H9 (cell line): ENCODE measurements around the gene ARID1B. TPM values are rescaled to one million over a fixed set of nuclear protein-coding genes. Genes with fewer than 3 reads are reported as not detected.

Experiments
- DNase-seq: peaks from one replicate; pipeline ENCODE4 v3.0.0-alpha.2; 2017
- H2AFZ ChIP-seq: one replicate; pipeline ENCODE4 v1.6.1; 2013; ENCODE audit warnings: mild to moderate bottlenecking, low read length, control low read depth, moderate library complexity
- H2AK5ac ChIP-seq: 2 replicates; pipeline ENCODE4 v1.6.1; 2013; ENCODE audit warnings: low read length, control low read depth, mixed read lengths; ENCODE audit not compliant: insufficient read length
- H2BK120ac ChIP-seq: one replicate; pipeline ENCODE4 v1.6.1; 2013; ENCODE audit warnings: low read depth, mild to moderate bottlenecking, low read length, control low read depth, inconsistent platforms; ENCODE audit not compliant: poor library complexity, severe bottlenecking
- H2BK12ac ChIP-seq: 2 replicates; pipeline ENCODE4 v1.6.1; 2013; ENCODE audit warnings: low read length, control low read depth, mixed read lengths, low read depth; ENCODE audit not compliant: insufficient read length
- H2BK15ac ChIP-seq: 2 replicates; pipeline ENCODE4 v1.6.1; 2013; ENCODE audit warnings: low read depth, low read length, control low read depth
- H2BK20ac ChIP-seq: one replicate; pipeline ENCODE4 v1.6.1; 2013; ENCODE audit warnings: low read depth, mild to moderate bottlenecking, low read length, control low read depth, inconsistent platforms; ENCODE audit not compliant: poor library complexity, severe bottlenecking
- H2BK5ac ChIP-seq: 2 replicates; pipeline ENCODE4 v1.6.1; 2013; ENCODE audit warnings: low read length, control low read depth, mixed read lengths; ENCODE audit not compliant: insufficient read length
- H3K14ac ChIP-seq: 2 replicates; pipeline ENCODE4 v1.6.1; 2013; ENCODE audit warnings: low read length, control low read depth; ENCODE audit not compliant: insufficient read depth
- H3K18ac ChIP-seq: 2 replicates; pipeline ENCODE4 v1.6.1; 2013; ENCODE audit warnings: low read depth, mild to moderate bottlenecking, mixed read lengths, low read length, control low read depth; ENCODE audit not compliant: insufficient read length
- H3K23ac ChIP-seq: 2 replicates; pipeline ENCODE4 v1.6.1; 2013; ENCODE audit warnings: low read length, control low read depth, mixed read lengths, low read depth; ENCODE audit not compliant: insufficient read length
- H3K23me2 ChIP-seq: 2 replicates; pipeline ENCODE4 v1.6.1; 2013; ENCODE audit warnings: low read depth, mild to moderate bottlenecking, mixed read lengths, low read length, control low read depth; ENCODE audit not compliant: insufficient read length, poor library complexity, severe bottlenecking
- H3K27ac ChIP-seq: 2 replicates; pipeline ENCODE4 v1.5.1; 2013; ENCODE audit warnings: low read length, control low read depth, mixed read lengths, low read depth; ENCODE audit not compliant: insufficient read length
- H3K27me3 ChIP-seq: 2 replicates; pipeline ENCODE4 v1.6.1; 2013; ENCODE audit warnings: low read length, control low read depth, inconsistent platforms; ENCODE audit not compliant: insufficient read depth
- H3K4ac ChIP-seq: 2 replicates; pipeline ENCODE4 v1.6.1; 2013; ENCODE audit warnings: low read depth, mild to moderate bottlenecking, control low read depth, inconsistent platforms, low read length, moderate library complexity
- H3K4me1 ChIP-seq: 2 replicates; pipeline ENCODE4 v1.6.1; 2013; ENCODE audit warnings: low read length, control low read depth, inconsistent platforms; ENCODE audit not compliant: insufficient read depth
- H3K4me2 ChIP-seq: 2 replicates; pipeline ENCODE4 v1.6.1; 2013; ENCODE audit warnings: low read length, control low read depth, mixed read lengths; ENCODE audit not compliant: insufficient read length, insufficient read depth
- H3K56ac ChIP-seq: 2 replicates; pipeline ENCODE4 v1.6.1; 2013; ENCODE audit warnings: low read depth, mild to moderate bottlenecking, mixed read lengths, low read length, control low read depth; ENCODE audit not compliant: insufficient read length
- H3K79me1 ChIP-seq: 2 replicates; pipeline ENCODE4 v1.6.1; 2013; ENCODE audit warnings: low read depth, mild to moderate bottlenecking, moderate library complexity, low read length, control low read depth, inconsistent platforms; ENCODE audit not compliant: insufficient read depth, poor library complexity, severe bottlenecking
- H3K79me2 ChIP-seq: 2 replicates; pipeline ENCODE4 v1.6.1; 2013; ENCODE audit warnings: low read length, control low read depth, inconsistent platforms; ENCODE audit not compliant: insufficient read depth
- H3K9ac ChIP-seq: 2 replicates; pipeline ENCODE4 v1.6.1; 2013; ENCODE audit warnings: low read length, control low read depth, mixed read lengths; ENCODE audit not compliant: insufficient read length; ENCODE audit errors: extremely low read depth
- H3K9me3 ChIP-seq: one replicate; pipeline ENCODE4 v1.6.1; 2013; ENCODE audit warnings: low read depth, low read length, inconsistent platforms; ENCODE audit not compliant: control insufficient read depth
- H3T11ph ChIP-seq: one replicate; pipeline ENCODE4 v1.6.1; 2013; ENCODE audit warnings: mild to moderate bottlenecking, low read length, control low read depth, inconsistent platforms
- H4K20me1 ChIP-seq: one replicate; pipeline ENCODE4 v1.6.1; 2013; ENCODE audit not compliant: control insufficient read depth, insufficient read length, insufficient read depth
- H4K5ac ChIP-seq: 2 replicates; pipeline ENCODE4 v1.6.1; 2013; ENCODE audit warnings: low read depth, mild to moderate bottlenecking, mixed read lengths, low read length, control low read depth; ENCODE audit not compliant: insufficient read length
- H4K8ac ChIP-seq: replicated peaks from 2 replicates; pipeline ENCODE4 v1.6.1; 2013; ENCODE audit warnings: low read length, control low read depth, mixed read lengths, low read depth; ENCODE audit not compliant: insufficient read length
- H4K91ac ChIP-seq: 2 replicates; pipeline ENCODE4 v1.6.1; 2013; ENCODE audit warnings: low read depth, mild to moderate bottlenecking, moderate library complexity, mixed read lengths, low read length, control low read depth; ENCODE audit not compliant: insufficient read length
- H3K27ac Mint-ChIP-seq, 3 experiments: 2 replicates in 2 of 3; 3 replicates in 1 of 3; pipeline ENCODE4 v1.8.0; 2020 to 2021; ENCODE audit warnings: mixed read lengths in 3 of 3, mild to moderate bottlenecking in 1 of 3, moderate library complexity in 1 of 3
- H3K27me3 Mint-ChIP-seq: 2 replicates; pipeline ENCODE4 v1.8.0; 2021; ENCODE audit warnings: low read depth, mild to moderate bottlenecking, moderate library complexity, mixed read lengths
- H3K36me3 Mint-ChIP-seq, 3 experiments: 2 replicates in 2 of 3; 3 replicates in 1 of 3; pipeline ENCODE4 v1.8.0; 2020 to 2021; ENCODE audit warnings: low read depth in 3 of 3, mixed read lengths in 3 of 3; ENCODE audit not compliant: insufficient read depth in 1 of 3
- H3K4me1 Mint-ChIP-seq, 2 experiments: 2 replicates each; pipeline ENCODE4 v1.8.0; 2020; ENCODE audit warnings: mixed read lengths in 2 of 2
- H3K4me3 Mint-ChIP-seq, 2 experiments: 2 replicates in 1 of 2; 3 replicates in 1 of 2; pipeline ENCODE4 v1.8.0; 2020 to 2021; ENCODE audit warnings: mild to moderate bottlenecking in 2 of 2, mixed read lengths in 2 of 2, moderate library complexity in 1 of 2
- H3K9me3 Mint-ChIP-seq, 2 experiments: 2 replicates in 1 of 2; 3 replicates in 1 of 2; pipeline ENCODE4 v1.8.0; 2020; ENCODE audit warnings: mild to moderate bottlenecking in 2 of 2, mixed read lengths in 2 of 2, moderate library complexity in 1 of 2
- WGBS: extraction: QIAGEN DNeasy Blood & Tissue Kit; methylation state at CpG from one replicate; pipeline ENCODE4 v1.1.7; 2013; ENCODE audit warnings: missing lambda C conversion rate, low lambda C conversion rate, mixed read lengths; ENCODE audit not compliant: insufficient read length; ENCODE audit errors: extremely low coverage; 5-methylcytosine and 5-hydroxymethylcytosine counted together
- total RNA-seq: library from RNA; stranded (reverse); gene quantifications from 2 replicates; pipeline ENCODE4 v1.2.1, GENCODE V29; 2021
- TF ChIP-seq, protein P1 (sequence below): fragments of 200-600 bp; sonication (generic); conservative IDR thresholded peaks from 3 replicates; pipeline ENCODE4 v1.8.0; 2021; ENCODE audit warnings: antibody characterized with exemption, mild to moderate bottlenecking

Gene ARID1B
- total RNA-seq, 1 experiment from 2014 or later, result 88.2 TPM

DNA sequence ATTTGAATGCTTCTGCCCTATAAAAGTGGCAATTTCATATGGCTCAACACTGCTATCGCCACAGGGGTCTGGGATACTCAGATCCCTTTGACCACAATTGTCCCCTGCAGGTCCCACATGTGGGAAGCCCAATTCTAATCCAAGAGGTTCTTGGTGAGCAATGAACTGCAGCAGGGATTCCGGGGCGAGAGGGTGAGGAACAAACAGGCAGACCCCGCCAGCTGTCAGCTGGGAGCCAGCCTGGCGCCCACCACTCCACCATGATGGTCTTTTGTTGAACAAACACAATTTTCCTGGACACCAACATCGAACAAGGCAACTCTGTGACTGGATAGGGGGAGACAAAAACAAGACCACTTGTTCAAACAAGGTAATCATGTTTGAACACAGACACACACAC lies 465.6 kb downstream of the ARID1B start:
- no peak overlapping the region for H3K14ac ChIP-seq
- H3K36me3 Mint-ChIP-seq, result peaks cover 0 to 2% (median 0%) of the 10 kb centered on the region in 3 experiments; a peak in 1 of 7 replicates

More for the DNA sequence above, 465.6 kb downstream of the ARID1B start:
- no peak overlapping the region for H4K91ac ChIP-seq
- no peak overlapping the region for H3K4ac ChIP-seq
- peaks cover 2 to 7% of the 10 kb centered on the region in 2 experiments; a peak in 3 of 5 replicates for H3K9me3 Mint-ChIP-seq
- H2BK20ac ChIP-seq, result no peak overlapping the region
- H3K9me3 ChIP-seq, result no peaks in the 10 kb centered on the region
- peaks cover 7 to 25% of the 10 kb centered on the region in 2 experiments for H3K4me1 Mint-ChIP-seq
- no peak overlapping the region for H3K27ac ChIP-seq
- H2BK120ac ChIP-seq, result no peak overlapping the region
- no peaks in the 10 kb centered on the region for H4K20me1 ChIP-seq
- H3K4me1 ChIP-seq, result no peaks in the 10 kb centered on the region; the same call in 1 of the 2 replicates
- no peak overlapping the region for H3K56ac ChIP-seq
- DNase-seq, result no peak
- TF ChIP-seq, protein P1, sequence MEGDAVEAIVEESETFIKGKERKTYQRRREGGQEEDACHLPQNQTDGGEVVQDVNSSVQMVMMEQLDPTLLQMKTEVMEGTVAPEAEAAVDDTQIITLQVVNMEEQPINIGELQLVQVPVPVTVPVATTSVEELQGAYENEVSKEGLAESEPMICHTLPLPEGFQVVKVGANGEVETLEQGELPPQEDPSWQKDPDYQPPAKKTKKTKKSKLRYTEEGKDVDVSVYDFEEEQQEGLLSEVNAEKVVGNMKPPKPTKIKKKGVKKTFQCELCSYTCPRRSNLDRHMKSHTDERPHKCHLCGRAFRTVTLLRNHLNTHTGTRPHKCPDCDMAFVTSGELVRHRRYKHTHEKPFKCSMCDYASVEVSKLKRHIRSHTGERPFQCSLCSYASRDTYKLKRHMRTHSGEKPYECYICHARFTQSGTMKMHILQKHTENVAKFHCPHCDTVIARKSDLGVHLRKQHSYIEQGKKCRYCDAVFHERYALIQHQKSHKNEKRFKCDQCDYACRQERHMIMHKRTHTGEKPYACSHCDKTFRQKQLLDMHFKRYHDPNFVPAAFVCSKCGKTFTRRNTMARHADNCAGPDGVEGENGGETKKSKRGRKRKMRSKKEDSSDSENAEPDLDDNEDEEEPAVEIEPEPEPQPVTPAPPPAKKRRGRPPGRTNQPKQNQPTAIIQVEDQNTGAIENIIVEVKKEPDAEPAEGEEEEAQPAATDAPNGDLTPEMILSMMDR, result no peak
- H3K18ac ChIP-seq, result no peak overlapping the region
- H2AK5ac ChIP-seq, result no peak overlapping the region
- no peaks in the 10 kb centered on the region for H3K79me2 ChIP-seq
- no peak overlapping the region for H3K4me3 Mint-ChIP-seq
- H2BK12ac ChIP-seq, result no peak overlapping the region
- H4K5ac ChIP-seq, result no peak overlapping the region
- H3K23ac ChIP-seq, result no peak overlapping the region
- H4K8ac ChIP-seq, result no peak overlapping the region
- H3K27ac Mint-ChIP-seq, result no peak overlapping the region
- WGBS, result no CpG with 5 or more reads among the region's 6 CpGs
- no peak overlapping the region for H2BK5ac ChIP-seq
- H3K79me1 ChIP-seq, result no peaks in the 10 kb centered on the region
- no peaks in the 10 kb centered on the region for H3K27me3 ChIP-seq
- H2AFZ ChIP-seq, result no peak overlapping the region
- H3K23me2 ChIP-seq, result no peaks in the 10 kb centered on the region
- H3K4me2 ChIP-seq, result no peak overlapping the region
- H3K27me3 Mint-ChIP-seq, result peaks cover 17% of the 10 kb centered on the region
- no peak overlapping the region for H3T11ph ChIP-seq
- no peak overlapping the region for H2BK15ac ChIP-seq
- no peak overlapping the region for H3K9ac ChIP-seq
